GM21360 (cell line): Measurements from ENCODE around the gene ABCA9.
"Not testable (repeated sequence)": the region's sequence is repeated elsewhere in the genome, so short reads cannot be mapped to it uniquely, and the experiment has no call there.

ENCODE experiments used
- ATAC-seq: cut with Tn5 transposase; IDR thresholded peaks from one replicate; pipeline ENCODE4 v1.9.1; 2021; ENCODE audit warnings: mild to moderate bottlenecking, moderate library complexity; ENCODE audit not compliant: unreplicated experiment

The ABCA9 gene, protein sequence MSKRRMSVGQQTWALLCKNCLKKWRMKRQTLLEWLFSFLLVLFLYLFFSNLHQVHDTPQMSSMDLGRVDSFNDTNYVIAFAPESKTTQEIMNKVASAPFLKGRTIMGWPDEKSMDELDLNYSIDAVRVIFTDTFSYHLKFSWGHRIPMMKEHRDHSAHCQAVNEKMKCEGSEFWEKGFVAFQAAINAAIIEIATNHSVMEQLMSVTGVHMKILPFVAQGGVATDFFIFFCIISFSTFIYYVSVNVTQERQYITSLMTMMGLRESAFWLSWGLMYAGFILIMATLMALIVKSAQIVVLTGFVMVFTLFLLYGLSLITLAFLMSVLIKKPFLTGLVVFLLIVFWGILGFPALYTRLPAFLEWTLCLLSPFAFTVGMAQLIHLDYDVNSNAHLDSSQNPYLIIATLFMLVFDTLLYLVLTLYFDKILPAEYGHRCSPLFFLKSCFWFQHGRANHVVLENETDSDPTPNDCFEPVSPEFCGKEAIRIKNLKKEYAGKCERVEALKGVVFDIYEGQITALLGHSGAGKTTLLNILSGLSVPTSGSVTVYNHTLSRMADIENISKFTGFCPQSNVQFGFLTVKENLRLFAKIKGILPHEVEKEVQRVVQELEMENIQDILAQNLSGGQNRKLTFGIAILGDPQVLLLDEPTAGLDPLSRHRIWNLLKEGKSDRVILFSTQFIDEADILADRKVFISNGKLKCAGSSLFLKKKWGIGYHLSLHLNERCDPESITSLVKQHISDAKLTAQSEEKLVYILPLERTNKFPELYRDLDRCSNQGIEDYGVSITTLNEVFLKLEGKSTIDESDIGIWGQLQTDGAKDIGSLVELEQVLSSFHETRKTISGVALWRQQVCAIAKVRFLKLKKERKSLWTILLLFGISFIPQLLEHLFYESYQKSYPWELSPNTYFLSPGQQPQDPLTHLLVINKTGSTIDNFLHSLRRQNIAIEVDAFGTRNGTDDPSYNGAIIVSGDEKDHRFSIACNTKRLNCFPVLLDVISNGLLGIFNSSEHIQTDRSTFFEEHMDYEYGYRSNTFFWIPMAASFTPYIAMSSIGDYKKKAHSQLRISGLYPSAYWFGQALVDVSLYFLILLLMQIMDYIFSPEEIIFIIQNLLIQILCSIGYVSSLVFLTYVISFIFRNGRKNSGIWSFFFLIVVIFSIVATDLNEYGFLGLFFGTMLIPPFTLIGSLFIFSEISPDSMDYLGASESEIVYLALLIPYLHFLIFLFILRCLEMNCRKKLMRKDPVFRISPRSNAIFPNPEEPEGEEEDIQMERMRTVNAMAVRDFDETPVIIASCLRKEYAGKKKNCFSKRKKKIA (N-terminal part only)

DNA sequence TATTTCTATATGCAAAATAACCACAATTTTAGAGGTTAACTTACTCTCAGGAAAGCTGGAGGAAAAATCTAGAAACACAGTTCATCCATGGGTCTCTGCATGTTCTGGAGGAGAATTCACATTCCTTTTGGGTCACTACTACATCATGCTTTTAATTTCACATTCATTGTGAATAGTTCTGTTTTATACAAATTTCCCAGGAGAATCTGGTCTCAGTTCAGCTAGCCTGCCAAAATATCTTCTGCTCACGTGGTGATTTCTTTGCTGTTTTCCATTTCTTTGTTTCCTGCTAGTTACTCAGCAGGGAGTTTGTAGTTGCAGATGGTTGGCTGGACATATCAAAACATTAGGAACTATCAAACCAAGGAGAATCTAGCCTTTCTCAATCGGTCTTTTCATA is at the start of gene ABCA9:
Gene ABCA9, minus strand, starts transcription at position 106 of the 400 bp plus-strand sequence. CDS start 9,801 bp downstream, outside the sequence.
- ATAC-seq: no peak

DNA sequence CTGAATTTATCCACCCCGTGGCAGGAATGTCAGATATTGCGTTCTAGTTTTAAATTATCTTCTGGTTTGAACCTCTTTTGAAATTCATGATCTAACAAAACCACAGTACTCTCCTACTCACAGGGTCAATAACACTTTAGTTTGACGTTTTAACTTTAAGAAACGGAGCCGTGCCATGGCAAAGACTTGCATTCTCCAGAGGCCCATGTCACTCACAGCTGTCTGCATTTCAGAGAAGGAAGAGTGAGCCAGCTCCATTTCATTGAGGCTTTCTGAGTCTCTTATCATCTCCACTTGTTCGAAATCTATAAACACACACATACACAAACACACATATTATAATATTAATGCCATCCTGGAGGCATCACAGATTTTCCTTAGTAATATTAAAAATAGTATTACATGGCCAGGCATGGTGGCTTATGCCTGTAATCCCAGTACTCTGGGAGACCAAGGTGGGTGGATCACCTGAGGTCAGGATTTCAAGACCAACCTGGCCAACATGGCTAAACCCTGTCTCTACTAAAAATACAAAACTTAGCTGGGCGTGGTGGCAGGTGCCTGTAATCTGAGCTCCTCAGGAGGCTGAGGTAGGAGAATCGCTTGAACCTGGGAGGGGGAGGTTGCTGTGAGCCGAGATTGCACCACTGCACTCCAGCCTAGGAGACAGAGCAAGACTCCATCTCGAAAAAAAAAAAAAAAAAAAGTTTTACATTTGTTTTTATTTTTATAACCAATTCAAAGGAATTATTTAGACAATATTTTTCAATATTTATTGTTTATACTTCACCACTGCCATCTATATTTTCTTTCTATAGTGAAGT is 45.4 kb upstream of the ABCA9 start:
- no peak for ATAC-seq

DNA sequence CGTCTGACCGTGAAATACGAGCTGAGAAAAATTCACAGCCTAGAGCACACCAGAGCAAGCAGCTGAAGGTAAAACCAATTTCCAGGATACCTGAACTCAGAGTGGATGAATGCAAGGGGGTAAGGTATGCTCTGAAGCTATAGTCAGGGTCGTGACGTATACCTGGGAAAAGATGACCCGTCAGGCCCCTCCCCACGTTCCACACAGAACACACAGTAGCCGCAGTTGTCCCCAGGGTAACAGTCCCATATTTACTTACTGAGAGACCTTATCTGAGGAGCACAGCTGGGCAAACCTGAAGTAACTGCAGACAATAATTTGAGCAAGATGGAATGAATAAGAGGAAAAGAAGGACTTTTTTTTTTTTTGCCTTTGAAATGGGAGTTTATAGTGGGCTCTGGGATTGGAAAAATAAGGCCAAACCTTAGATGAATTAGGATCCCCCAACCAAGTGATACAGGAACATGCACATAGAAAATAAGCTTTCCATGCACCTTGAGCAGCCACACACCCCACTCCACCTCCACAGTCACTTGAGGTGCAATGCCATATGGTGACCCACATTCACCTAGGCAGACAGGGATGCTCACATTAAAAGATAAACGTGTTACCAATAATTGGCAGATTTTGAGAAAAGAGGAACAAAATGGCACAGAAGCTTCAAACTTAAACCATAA is 43.0 kb upstream of the ABCA9 start:
- ATAC-seq: no peak

DNA sequence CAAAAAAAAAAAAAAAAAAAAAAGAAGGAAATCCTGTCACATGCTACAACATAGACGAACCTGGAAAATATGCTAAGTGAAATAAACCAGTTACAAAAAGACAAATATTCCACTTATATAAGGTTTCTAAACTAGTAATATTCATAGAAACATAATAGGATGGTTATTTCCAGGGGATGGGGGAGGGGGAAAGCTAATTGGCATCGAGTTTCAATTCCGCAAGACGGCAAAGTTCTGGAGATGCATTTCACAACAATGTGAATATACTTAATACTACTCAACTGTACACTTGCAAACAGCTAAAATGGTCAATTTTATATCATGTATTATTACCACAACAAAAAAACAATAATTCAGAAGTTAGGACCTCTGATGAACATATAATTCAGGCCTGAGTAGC is 37.9 kb upstream of the ABCA9 start:
- ATAC-seq: no peak

DNA sequence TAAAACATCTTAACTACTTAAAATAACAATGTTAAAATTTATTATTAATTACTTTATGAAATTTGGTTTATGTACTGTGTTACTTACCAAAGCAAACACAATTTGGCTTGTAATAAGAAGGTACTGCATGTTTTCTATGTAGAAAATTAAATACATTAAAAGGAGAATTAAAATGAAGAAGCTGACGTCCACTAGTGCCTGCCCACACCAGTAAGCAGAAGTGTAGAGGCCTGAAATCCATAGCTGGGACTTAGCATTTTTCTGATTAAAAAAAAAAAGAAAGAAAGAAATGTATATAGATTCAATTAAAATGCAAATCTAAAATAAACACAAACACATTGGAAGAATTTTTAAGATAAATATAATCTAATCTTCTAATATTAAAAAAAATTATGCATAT is 35.8 kb upstream of the ABCA9 start:
- ATAC-seq: no peak

DNA sequence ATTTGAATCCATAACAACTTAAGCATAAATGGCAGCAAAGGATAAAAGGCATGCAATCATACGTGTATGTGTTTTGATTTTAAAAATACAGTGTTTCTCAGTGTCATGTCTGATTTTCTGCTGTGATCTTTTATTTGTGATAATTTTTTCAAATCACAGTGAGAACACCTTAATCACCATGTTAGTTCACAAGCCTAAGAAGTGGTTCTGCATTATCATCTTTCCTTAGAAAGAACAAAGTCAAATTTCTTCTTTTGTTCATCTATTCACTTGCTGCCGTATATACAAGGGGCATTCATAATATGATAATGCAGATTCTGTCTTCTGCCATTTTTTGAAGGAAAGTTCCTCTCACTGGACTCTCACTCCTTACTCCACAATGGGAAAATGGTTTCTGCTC is 33.3 kb upstream of the ABCA9 start:
- no peak for ATAC-seq

DNA sequence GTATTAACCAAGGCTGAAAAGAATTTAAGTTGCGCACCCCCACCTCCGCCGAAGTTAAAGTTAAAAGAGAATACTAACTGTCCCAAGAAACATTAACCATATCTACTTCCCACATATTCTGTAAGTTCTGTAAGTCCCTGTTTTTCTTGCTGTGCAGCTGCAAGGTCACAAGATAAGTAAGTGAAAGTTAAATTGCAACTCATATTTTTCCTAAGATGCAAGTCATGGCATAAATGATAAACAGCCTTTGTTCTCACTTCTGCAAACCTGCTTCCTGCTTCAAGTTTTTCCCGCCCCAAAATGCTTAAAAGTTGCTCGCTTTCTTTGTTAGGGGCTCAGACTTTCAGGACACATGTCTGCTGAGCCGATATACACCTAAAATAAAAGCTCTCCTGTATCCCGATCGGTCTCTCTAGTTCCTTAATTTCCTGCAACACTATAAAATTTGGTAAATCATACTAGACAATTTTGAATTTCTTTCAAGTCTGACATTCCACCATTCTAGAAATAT is 32.6 kb upstream of the ABCA9 start:
- no peak for ATAC-seq

DNA sequence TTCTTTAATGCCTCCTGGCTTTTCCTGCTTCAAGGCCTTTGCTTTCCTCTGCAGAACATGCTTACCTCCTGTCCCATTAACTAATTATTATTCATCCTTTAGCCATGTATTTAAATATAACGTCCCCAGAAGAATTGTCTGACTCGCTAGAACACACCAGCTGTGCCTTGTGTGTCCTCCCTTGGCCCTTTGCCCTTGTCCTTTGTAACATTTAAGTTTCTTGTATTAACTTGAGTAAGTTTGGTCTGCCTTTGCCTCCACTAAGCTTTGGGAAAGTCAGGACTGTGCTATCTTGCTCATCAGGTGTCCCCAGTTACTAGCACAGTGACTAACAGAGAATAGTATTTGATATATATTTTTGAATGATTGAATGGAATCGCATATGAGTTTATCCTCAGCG is 29.6 kb upstream of the ABCA9 start:
- no peak for ATAC-seq

DNA sequence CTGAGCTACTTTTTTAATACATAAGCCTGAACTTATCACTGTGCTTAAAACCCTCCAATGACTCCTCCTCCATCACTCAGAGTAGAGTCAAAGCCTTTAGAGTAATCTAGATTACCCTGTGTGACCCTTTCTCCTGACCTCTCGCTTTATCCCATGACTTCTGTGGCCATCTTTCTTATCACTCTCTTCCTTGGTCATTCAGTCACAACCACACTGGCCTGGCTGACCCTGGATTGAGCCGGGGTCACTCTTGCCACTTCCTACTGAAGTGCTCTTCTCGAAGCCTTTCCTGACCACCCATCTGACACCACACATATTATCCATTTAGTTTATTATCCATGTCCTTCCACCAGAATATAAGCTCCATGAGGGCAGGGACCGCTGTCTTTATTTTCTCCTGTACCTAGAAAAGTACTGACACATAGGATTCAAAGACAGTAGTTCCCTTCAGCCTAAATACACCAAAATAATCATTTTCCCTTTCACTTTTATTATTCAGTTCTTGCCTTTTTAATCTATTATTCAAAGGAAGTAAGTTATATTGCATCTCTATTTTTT is 28.0 kb upstream of the ABCA9 start:
- no peak for ATAC-seq

DNA sequence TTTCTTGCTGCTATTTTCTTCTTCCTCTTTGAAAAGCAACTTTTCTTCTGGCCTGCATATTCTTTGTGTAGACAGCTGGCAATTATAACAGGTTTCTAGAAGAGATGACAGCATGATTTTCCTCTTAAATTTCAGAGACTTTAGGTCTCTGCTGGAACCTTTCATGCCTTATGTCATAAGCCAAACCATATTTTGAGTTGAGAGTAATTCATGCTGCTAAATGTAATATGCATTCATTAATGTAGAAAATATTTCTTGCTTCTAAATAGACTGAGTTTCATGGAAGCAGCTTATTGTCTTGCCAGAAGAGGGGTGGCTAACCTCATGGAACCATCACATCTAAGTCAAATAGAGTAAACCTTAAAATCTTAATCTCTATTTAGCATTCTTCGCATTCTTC is 25.9 kb upstream of the ABCA9 start:
- no peak for ATAC-seq

DNA sequence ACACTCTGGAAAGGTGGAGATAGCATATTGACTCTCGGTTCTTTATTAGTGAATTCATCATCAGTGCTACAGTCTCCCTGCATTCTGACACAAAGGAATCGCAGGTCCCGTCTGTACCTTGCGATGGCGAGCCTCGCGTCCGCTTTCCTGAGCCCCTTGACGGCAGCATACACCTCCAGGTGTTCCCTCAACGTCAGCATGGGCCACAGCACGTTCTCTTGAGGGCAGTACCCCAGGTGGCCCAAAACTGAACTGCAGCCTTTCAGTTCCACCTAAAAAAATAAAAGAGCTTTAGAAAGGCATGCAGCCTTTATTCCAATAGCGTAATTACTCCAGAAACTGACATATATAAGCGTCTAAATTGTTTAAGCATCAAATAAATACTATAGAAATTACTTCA is 24.2 kb upstream of the ABCA9 start:
- no peak for ATAC-seq

DNA sequence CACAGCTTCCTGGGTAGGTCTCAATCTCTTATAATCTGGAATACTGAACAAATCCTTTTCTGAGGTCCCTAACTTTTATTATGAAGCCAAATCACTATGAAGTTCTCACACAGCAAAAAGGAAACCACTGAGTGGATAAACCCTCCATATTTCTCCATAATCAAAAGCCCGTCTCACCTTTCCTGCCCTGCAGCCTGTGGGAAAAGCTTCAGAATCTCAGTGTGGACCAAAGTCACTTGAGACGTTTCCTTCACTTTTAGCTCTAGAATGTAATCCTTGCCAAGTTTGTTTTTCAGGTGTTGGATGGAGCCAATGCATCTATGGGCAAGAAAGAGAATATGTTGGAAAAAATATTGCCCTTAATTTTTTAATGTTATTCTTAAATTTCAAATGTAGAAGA is 22.0 kb upstream of the ABCA9 start:
- ATAC-seq: no peak

DNA sequence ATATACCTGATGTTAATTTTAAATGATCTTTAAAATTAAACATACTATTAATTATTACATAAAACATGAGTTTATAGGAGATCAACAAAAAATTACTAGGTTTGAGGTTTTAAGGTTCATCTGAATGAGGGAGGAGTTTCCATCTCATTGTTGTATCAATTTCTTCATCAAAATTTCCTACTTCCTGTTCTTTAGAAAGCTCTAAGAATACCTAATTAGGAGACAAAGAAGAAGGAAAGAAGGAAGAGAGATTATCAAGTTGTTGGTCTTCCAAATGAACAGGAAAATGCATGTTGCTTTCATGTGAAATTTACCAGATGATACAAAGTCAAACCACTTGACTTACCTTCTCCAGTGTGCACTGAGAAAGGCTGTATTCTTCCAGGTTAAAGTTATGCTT is 18.1 kb upstream of the ABCA9 start:
- ATAC-seq: no peak

DNA sequence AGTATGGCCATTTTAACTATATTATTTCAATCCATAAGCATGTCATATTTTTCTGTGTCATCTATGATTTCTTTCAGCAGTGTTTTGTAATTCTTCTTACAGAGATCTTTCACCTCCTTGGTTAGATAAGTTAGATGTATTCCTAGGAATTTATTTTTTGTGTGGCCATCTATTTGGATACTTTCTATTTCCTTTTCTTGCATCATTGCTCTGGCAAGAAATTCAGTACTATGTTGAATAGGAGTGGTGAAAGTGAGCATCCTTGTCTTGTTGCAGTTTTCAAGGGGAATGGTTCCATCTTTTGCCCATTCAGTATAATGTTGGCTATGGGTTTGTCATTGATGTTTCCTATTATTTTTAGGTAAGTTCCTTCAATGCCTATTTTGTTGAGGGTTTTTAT is 15.1 kb upstream of the ABCA9 start:
- no peak for ATAC-seq

DNA sequence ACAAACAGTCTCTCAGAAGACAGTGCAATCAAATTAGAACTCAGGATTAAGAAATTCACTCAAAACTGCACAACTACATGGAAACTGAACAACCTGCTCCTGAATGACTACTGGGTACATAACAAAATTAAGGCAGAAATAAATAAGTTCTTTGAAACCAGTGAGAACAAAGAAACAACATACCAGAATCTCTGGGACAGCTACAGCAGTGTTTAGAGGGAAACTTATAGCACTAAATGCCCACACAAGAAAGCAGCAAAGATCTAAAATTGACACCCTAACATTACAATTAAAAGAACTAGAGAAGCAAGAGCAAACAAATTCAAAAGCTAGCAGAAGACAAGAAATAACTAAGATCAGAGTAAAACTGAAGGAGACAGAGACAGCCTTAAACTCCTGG is 12.7 kb upstream of the ABCA9 start:
- ATAC-seq: not testable (repeated sequence)

DNA sequence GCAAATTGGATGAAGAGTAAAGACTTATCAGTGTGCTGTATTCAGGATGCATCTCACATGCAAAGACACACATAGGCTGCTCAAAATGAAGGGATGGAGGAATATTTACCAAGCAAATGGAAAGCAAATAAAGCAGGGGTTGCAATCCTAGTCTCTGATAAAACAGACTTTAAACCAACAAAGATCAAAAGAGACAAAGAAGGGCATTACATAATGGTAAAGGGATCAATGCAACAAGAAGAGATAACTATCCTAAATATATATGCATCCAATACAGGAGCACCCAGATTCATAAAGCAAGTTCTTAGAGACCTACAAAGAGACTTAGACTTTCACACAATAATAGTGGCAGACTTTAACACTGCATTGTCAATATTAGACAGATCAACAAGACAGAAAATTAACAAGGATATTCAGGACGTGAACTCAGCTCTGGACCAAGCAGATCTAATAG is 12.1 kb upstream of the ABCA9 start:
- ATAC-seq: not testable (repeated sequence)

DNA sequence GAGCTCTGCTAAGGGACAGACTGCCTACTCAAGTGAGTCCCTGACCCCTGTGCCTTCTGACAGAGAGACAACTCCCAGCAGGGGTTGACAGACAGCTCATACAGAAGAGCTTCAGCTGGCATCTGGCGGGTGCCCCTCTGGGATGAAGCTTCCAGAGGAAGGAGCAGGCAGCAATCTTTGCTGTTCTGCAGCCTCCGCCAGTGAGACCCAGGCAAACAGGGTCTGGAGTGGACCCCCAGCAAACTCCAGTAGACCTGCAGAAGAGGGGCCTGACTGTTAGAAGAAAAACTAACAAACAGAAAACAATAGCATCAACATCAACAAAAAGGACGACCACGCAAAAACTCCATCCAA is 10.5 kb upstream of the ABCA9 start:
- ATAC-seq: not testable (repeated sequence)

DNA sequence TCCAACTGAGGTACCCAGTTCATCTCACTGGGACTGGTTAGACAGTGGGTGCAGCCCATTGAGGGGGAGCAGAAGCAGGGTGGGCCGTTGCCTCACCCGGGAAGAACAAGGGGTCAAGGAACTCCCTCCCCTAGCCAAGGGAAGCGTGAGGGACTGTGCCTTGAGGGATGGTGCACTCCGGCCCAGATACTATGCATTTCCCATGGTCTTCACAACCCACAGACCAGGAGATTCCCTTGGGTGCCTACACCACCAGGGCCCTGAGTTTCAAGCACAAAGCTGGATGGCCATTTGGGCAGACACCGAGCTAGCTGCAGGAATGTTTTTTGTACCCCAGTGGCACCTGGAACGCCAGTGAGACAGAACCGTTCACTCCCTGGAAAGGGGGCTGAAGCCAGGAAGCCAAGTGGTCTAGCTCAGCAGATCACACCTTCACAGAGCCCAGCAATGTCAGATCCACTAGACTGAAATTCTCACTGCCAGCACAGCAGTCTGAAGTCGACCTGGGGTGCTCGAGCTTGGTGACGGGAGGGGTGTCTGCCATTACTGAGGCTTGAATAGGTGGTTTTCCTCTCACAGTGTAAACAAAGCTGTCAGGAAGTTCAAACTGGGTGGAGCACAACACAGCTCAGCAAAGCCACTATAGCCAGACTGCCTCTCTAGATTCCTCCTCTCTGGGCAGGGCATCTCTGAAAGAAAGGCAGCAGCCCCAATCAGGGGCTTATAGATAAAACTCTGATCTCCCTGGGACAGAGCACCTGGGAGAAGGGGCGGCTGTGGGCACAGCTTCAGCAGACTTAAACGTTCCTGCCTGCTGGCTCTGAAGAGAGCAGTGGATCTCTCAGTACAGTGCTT is 9.9 kb upstream of the ABCA9 start:
- ATAC-seq: not testable (repeated sequence)
